Neural progenitor cell (in vitro differentiated cells): ENCODE data around the gene FBXO34. TPM values are rescaled to one million over a fixed set of nuclear protein-coding genes. Genes with fewer than 3 reads are reported as not detected.

Source experiments
- DNase-seq: peaks from one replicate; pipeline ENCODE4 v3.0.0-alpha.2; 2016; ENCODE audit warnings: low spot score
- H2AFZ ChIP-seq: fragments of 200-600 bp; sonication (generic); replicated peaks from 2 replicates; pipeline ENCODE4 v1.6.1; 2016; ENCODE audit warnings: antibody characterized with exemption
- H3F3A ChIP-seq: fragments of 200-600 bp; sonication (generic); 2 replicates; pipeline ENCODE4 v1.6.1; 2016; ENCODE audit warnings: antibody characterized with exemption, low read depth
- H3K27ac ChIP-seq: fragments of 200-600 bp; sonication (generic); 2 replicates; pipeline ENCODE4 v1.5.1; 2016; ENCODE audit warnings: mild to moderate bottlenecking
- H3K27me3 ChIP-seq: fragments of 200-600 bp; sonication (generic); 2 replicates; pipeline ENCODE4 v1.6.1; 2016; ENCODE audit warnings: mild to moderate bottlenecking, moderate library complexity
- H3K36me3 ChIP-seq: fragments of 200-600 bp; sonication (generic); 2 replicates; pipeline ENCODE4 v1.5.1; 2016
- H3K4me1 ChIP-seq: fragments of 200-600 bp; sonication (generic); 2 replicates; pipeline ENCODE4 v1.6.1; 2016; ENCODE audit warnings: mixed run types
- H3K4me2 ChIP-seq: fragments of 200-600 bp; sonication (generic); 2 replicates; pipeline ENCODE4 v1.6.1; 2016
- H3K4me3 ChIP-seq: fragments of 200-600 bp; sonication (generic); 2 replicates; pipeline ENCODE4 v1.5.1; 2016
- H3K79me2 ChIP-seq: fragments of 200-600 bp; sonication (generic); 2 replicates; pipeline ENCODE4 v1.6.1; 2016; ENCODE audit warnings: low read depth
- H3K9ac ChIP-seq: fragments of 200-600 bp; sonication (generic); 2 replicates; pipeline ENCODE4 v1.6.1; 2016
- H3K9me3 ChIP-seq: fragments of 200-600 bp; sonication (generic); 2 replicates; pipeline ENCODE4 v1.5.1; 2016; ENCODE audit warnings: low read depth
- H4K20me1 ChIP-seq: fragments of 200-600 bp; sonication (generic); 2 replicates; pipeline ENCODE4 v1.6.1; 2016; ENCODE audit warnings: low read depth
- H3K27ac Mint-ChIP-seq: 3 replicates; pipeline ENCODE4 v1.8.0; 2021; ENCODE audit warnings: mixed read lengths
- H3K27me3 Mint-ChIP-seq: 2 replicates; pipeline ENCODE4 v1.8.0; 2022; ENCODE audit warnings: low read depth, mild to moderate bottlenecking, inconsistent platforms, moderate library complexity, mixed read lengths; ENCODE audit not compliant: insufficient read depth
- H3K36me3 Mint-ChIP-seq: 3 replicates; pipeline ENCODE4 v1.8.0; 2021; ENCODE audit warnings: mixed read lengths
- H3K4me1 Mint-ChIP-seq: 3 replicates; pipeline ENCODE4 v1.8.0; 2021; ENCODE audit warnings: mixed read lengths
- H3K4me3 Mint-ChIP-seq: 3 replicates; pipeline ENCODE4 v1.8.0; 2021; ENCODE audit warnings: mild to moderate bottlenecking, moderate library complexity, mixed read lengths
- H3K9me3 Mint-ChIP-seq: 3 replicates; pipeline ENCODE4 v1.8.0; 2020; ENCODE audit warnings: mixed read lengths
- EZH2 ChIP-seq: fragments of 200-600 bp; sonication (generic); IDR thresholded peaks from 2 replicates; pipeline ENCODE4 v1.6.1; 2017; ENCODE audit warnings: antibody characterized with exemption, mild to moderate bottlenecking, moderate library complexity
- EZH2phosphoT487 ChIP-seq: fragments of 200-600 bp; sonication (generic); IDR thresholded peaks from 2 replicates; pipeline ENCODE4 v1.6.1; 2017; ENCODE audit warnings: antibody characterized with exemption
- total RNA-seq: library from RNA; depleted of rRNA; stranded (reverse); fragments of >200 nt; gene quantifications from 2 replicates; pipeline ENCODE4 v1.2.3, GENCODE V29; 2015; ENCODE audit warnings: low replicate concordance
- TF ChIP-seq, protein P1 (sequence below): fragments of 200-600 bp; sonication (generic); IDR thresholded peaks from 2 replicates; pipeline ENCODE4 v1.5.1; 2017; ENCODE audit warnings: antibody characterized with exemption, mild to moderate bottlenecking

Gene FBXO34
- total RNA-seq, 1 donor from 2014 or later = 23.2 TPM

DNA sequence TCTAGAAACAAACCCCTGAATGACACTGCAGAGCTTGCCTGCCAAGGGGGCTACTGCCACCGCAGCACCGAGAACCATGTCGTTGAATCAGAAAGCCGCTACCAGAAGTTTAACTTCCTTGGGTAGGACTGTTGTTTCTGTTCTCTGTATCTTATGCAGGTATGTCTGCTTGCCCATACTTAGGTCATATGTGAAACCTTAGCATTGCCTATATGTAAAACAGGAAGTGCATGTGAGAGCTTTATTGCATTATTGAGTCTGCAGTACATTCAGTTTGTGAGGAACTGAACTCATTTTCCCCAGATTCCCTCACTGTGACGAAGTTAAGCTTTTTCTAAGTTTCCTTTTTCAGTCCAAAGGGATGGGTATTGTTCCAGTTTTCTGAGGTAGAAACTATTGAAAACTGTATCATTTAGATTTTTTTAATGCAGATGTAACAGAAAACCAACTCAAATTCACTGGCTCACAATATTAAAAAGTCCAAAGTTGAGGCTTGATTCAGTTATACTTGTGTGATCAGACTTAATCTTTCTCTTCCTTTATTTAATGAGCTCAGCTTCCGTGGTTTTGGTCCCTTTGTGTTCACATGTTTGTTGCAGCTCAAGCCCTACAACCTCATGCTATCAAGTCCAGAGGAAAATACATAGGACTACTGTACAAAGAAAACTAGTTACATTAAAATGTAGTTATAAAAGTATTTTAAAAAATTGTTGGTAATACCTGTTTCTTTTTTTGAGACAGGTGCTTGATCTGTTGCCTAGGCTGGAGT, 6.9 kb downstream of the FBXO34 start:
- no peak overlapping the region for H3K4me3 Mint-ChIP-seq
- H3K27ac Mint-ChIP-seq = no peak overlapping the region

DNA sequence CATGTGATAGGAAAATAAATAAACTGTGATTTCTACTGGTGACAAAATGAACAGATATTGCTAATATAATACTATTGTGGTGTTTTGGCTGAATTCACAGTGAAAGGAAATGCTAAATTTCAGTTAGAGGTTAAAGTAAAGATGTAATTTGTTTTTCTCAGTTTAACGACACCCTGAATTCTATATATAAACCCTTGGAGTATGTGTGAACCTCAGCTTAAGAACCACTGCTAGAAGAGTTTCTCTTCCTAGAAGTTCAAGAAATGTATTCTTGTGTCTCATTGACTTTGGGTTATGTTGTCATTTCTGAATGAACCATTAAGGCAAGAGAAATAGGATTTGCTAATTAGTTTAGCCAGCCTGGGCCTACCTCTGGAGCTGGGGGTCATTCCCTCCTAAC, 8.2 kb downstream of the FBXO34 start:
- peaks cover 93% of the 10 kb centered on the region for H3K79me2 ChIP-seq
- no peaks in the 10 kb centered on the region for H3F3A ChIP-seq
- H3K27ac Mint-ChIP-seq = no peak overlapping the region
- H3K27me3 ChIP-seq = no peaks in the 10 kb centered on the region
- no peak overlapping the region for H3K4me2 ChIP-seq
- H3K27me3 Mint-ChIP-seq = no peaks in the 10 kb centered on the region
- TF ChIP-seq, protein P1, sequence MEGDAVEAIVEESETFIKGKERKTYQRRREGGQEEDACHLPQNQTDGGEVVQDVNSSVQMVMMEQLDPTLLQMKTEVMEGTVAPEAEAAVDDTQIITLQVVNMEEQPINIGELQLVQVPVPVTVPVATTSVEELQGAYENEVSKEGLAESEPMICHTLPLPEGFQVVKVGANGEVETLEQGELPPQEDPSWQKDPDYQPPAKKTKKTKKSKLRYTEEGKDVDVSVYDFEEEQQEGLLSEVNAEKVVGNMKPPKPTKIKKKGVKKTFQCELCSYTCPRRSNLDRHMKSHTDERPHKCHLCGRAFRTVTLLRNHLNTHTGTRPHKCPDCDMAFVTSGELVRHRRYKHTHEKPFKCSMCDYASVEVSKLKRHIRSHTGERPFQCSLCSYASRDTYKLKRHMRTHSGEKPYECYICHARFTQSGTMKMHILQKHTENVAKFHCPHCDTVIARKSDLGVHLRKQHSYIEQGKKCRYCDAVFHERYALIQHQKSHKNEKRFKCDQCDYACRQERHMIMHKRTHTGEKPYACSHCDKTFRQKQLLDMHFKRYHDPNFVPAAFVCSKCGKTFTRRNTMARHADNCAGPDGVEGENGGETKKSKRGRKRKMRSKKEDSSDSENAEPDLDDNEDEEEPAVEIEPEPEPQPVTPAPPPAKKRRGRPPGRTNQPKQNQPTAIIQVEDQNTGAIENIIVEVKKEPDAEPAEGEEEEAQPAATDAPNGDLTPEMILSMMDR = no peak
- no peak for TF ChIP-seq EZH2phosphoT487
- H3K27ac ChIP-seq = no peak overlapping the region
- no peak overlapping the region for H3K4me3 Mint-ChIP-seq
- H3K9ac ChIP-seq = no peak overlapping the region
- peaks cover 4% of the 10 kb centered on the region for H3K9me3 Mint-ChIP-seq
- no peak for DNase-seq
- H2AFZ ChIP-seq = no peak overlapping the region
- H3K9me3 ChIP-seq = no peaks in the 10 kb centered on the region
- no peaks in the 10 kb centered on the region for H3K4me1 ChIP-seq
- peaks cover 24% of the 10 kb centered on the region for H3K36me3 Mint-ChIP-seq
- H3K36me3 ChIP-seq = no peaks in the 10 kb centered on the region
- H3K4me1 Mint-ChIP-seq = no peaks in the 10 kb centered on the region
- no peak overlapping the region for H3K4me3 ChIP-seq
- H4K20me1 ChIP-seq = peaks cover 8% of the 10 kb centered on the region

More for the DNA sequence above, 6.9 kb downstream of the FBXO34 start:
- Histone ChIP-seq H3F3A (no peaks in the 10 kb centered on the region), H2AFZ (no peak overlapping the region), H3K27me3 (no peaks in the 10 kb centered on the region), H3K27ac (no peak overlapping the region), H3K4me1 (no peaks in the 10 kb centered on the region), H3K36me3 (no peaks in the 10 kb centered on the region), H3K4me3 (no peak overlapping the region), H3K9ac (no peak overlapping the region), H4K20me1 (peaks cover 19% of the 10 kb centered on the region), H3K79me2 (peaks cover 95% of the 10 kb centered on the region), H3K9me3 (no peaks in the 10 kb centered on the region), H3K4me2 (no peak overlapping the region)
- DNase-seq = no peak
- Mint-ChIP-seq H3K9me3 (peaks cover 6% of the 10 kb centered on the region), H3K4me1 (peaks cover 3% of the 10 kb centered on the region), H3K27me3 (no peaks in the 10 kb centered on the region), H3K36me3 (peaks cover 26% of the 10 kb centered on the region)
- no peak for TF ChIP-seq EZH2
- no peak for TF ChIP-seq EZH2phosphoT487
- TF ChIP-seq, protein P1 = no peak

DNA sequence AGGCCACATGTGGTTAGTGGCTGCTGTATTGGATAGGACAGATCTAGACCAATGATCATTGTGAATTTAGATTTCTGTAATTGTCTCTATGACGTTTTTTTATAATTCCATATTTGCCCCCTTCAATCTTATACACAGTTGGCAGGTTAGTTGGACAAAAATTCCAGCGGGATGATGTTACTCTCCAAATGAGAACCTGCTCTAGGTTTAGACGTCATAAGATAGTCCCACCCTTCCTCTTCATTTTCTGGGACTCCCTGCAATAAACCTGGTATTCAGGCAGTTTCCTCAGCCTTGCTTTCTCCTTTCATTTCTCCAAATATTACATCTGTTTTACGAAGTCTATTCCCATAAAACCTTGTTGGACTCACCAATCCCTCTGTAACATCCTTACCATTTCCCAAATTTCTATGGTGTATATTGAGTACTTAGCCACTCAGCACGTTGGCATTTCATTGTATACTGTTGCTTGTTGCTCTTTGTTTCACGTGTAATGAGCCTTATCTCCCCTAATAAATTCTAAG, 10.2 kb downstream of the FBXO34 start:
- H3K27ac Mint-ChIP-seq = no peak overlapping the region
- H3K9me3 ChIP-seq = no peaks in the 10 kb centered on the region
- H4K20me1 ChIP-seq = peaks cover 16% of the 10 kb centered on the region
- no peak overlapping the region for H3K27ac ChIP-seq
- H3K9me3 Mint-ChIP-seq = peaks cover 4% of the 10 kb centered on the region
- no peaks in the 10 kb centered on the region for H3K4me1 Mint-ChIP-seq
- H3K79me2 ChIP-seq = peaks cover 91% of the 10 kb centered on the region
- no peak overlapping the region for H3K4me2 ChIP-seq
- no peak for DNase-seq
- no peak overlapping the region for H3K9ac ChIP-seq
- no peak overlapping the region for H2AFZ ChIP-seq
- no peaks in the 10 kb centered on the region for H3K27me3 ChIP-seq
- TF ChIP-seq EZH2 (no peak), EZH2phosphoT487 (no peak)
- TF ChIP-seq, protein P1 = no peak
- H3K27me3 Mint-ChIP-seq = no peaks in the 10 kb centered on the region
- H3K4me3 Mint-ChIP-seq = no peak overlapping the region
- no peaks in the 10 kb centered on the region for H3F3A ChIP-seq
- H3K4me3 ChIP-seq = no peak overlapping the region
- H3K36me3 ChIP-seq = no peaks in the 10 kb centered on the region
- H3K36me3 Mint-ChIP-seq = peaks cover 23% of the 10 kb centered on the region
- peaks cover 5% of the 10 kb centered on the region for H3K4me1 ChIP-seq
